HFFc6 (cell line): ENCODE measurements around the gene PHYH. TPM values are rescaled to one million over a fixed set of nuclear protein-coding genes. Genes with fewer than 3 reads are reported as not detected.

Source experiments
- DNase-seq: peaks from one replicate; pipeline ENCODE4 v3.0.0-alpha.2; 2018
- H3K27ac Mint-ChIP-seq: 2 replicates; pipeline ENCODE4 v1.8.0; 2020; ENCODE audit warnings: mild to moderate bottlenecking, mixed read lengths
- H3K27me3 Mint-ChIP-seq: 2 replicates; pipeline ENCODE4 v1.8.0; 2021; ENCODE audit warnings: mild to moderate bottlenecking, moderate library complexity, mixed read lengths; ENCODE audit not compliant: insufficient read depth
- H3K36me3 Mint-ChIP-seq: 2 replicates; pipeline ENCODE4 v1.8.0; 2021; ENCODE audit warnings: low read depth, mixed read lengths
- H3K4me1 Mint-ChIP-seq: 2 replicates; pipeline ENCODE4 v1.8.0; 2020; ENCODE audit warnings: low read depth, mixed read lengths
- H3K4me3 Mint-ChIP-seq: 2 replicates; pipeline ENCODE4 v1.8.0; 2020; ENCODE audit warnings: mild to moderate bottlenecking, moderate library complexity, mixed read lengths
- H3K9me3 Mint-ChIP-seq: 2 replicates; pipeline ENCODE4 v1.8.0; 2020; ENCODE audit warnings: mild to moderate bottlenecking, mixed read lengths
- long read RNA-seq: library from polyadenylated mRNA; unstranded; transcript quantifications from one replicate; pipeline ENCODE4 v2.0.0, GENCODE V29; 2019
- total RNA-seq, 6 experiments: library from RNA; stranded (reverse); fragmentation: NEBNext Ultra II Directional; extraction: Animal tissue kit (Norgen Biotek cat#: 25700); gene quantifications; 2 replicates in 1 of 6; 3 replicates in 5 of 6; pipeline ENCODE4 v1.2.3, GENCODE V29; 2021
- TF ChIP-seq, protein P1 (sequence below): fragments of 200-600 bp; sonication (generic); IDR thresholded peaks from 2 replicates; pipeline ENCODE4 v1.5.0; 2021; ENCODE audit warnings: antibody characterized with exemption, mild to moderate bottlenecking

Gene PHYH
- total RNA-seq, result 10 to 100 TPM; 17.2 to 20.3 (median 17.6) TPM
- long read RNA-seq, transcript PHYH-201 (9 exons, 1,577 nt), result major isoform, 24 of 29 reads
- long read RNA-seq, partial matches to known transcripts, result 2 of 29 reads
- long read RNA-seq, other reads (novel, unspliced or antisense), result 3 of 29 reads

DNA sequence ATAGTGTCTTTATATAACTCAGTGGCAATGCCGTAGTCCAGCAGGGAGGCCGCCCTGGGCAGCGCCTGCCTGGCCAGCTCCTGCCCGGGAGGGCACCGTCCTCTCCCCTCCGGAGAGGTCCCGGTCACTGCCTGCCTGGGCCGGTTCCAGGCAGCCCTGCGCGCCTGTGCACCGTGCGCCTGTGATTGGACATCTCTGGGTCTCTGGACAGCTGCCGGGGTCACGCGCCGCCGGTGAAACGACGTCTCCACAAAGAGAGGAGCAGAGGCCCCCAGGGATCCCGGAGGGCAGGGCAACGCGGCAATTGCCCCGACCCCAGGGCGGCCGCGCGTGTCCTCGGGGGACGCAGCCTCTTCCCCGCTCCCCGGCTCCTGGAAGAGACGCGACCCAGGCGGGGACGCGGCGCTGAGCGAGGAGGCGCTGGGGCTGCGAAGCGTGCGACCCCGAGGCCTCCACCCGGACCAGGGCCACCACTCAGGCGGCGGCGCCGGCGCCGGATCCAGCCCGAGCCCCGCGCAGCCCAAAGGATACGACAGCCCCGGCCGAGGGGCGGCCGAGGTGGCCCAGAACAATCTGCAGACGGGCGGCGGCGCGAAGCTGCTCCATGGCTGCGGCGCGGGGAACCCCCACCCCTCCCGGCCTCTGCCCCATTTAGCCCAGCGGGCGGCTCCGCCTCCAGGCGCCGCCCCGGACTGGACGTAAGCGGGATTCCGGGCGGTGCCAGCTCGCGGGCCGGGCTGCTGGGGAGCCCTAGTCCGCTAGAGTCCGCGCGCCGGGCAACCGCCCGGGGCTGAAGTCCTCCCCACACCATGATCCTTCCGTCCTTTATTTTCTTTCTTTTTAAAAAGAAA lies at the start of gene PHYH:
PHYH (minus strand) TSS at position 628 of the 851 bp plus-strand sequence; CDS start at position 606, 22 bp downstream.
- Mint-ChIP-seq H3K36me3 (no peaks in the 10 kb centered on the region), H3K9me3 (no peaks in the 10 kb centered on the region), H3K27me3 (no peaks in the 10 kb centered on the region), H3K27ac (peak within 1 kb of the TSS; percentile 92), H3K4me1 (peaks cover 22% of the 10 kb centered on the region), H3K4me3 (peak within 1 kb of the TSS; percentile 91)
- peak; percentile 79 for DNase-seq
- TF ChIP-seq, protein P1, sequence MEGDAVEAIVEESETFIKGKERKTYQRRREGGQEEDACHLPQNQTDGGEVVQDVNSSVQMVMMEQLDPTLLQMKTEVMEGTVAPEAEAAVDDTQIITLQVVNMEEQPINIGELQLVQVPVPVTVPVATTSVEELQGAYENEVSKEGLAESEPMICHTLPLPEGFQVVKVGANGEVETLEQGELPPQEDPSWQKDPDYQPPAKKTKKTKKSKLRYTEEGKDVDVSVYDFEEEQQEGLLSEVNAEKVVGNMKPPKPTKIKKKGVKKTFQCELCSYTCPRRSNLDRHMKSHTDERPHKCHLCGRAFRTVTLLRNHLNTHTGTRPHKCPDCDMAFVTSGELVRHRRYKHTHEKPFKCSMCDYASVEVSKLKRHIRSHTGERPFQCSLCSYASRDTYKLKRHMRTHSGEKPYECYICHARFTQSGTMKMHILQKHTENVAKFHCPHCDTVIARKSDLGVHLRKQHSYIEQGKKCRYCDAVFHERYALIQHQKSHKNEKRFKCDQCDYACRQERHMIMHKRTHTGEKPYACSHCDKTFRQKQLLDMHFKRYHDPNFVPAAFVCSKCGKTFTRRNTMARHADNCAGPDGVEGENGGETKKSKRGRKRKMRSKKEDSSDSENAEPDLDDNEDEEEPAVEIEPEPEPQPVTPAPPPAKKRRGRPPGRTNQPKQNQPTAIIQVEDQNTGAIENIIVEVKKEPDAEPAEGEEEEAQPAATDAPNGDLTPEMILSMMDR, result no peak

- Mint-ChIP-seq H3K4me3 (peak within 1 kb of the TSS; percentile 92), H3K36me3 (no peaks in the 10 kb centered on the region), H3K27me3 (peaks cover 9% of the 10 kb centered on the region), H3K27ac (peak within 1 kb of the TSS; percentile 86), H3K9me3 (no peaks in the 10 kb centered on the region), H3K4me1 (peaks cover 40% of the 10 kb centered on the region)
- DNase-seq, result peak; percentile 25
- TF ChIP-seq, protein P1, result peak; percentile 18; the same call in 1 of the 2 replicates
These were observed 48.6 kb upstream of the PHYH start, which contains the start of gene SEPHS1 for GRCh38 chr10:13348216-13349017. SEPHS1 (minus strand) TSS chr10:13348293; CDS start chr10:13344950, 3,343 bp downstream.

GRCh38 chr10:13347500-13348156 lies 47.8 kb upstream of the PHYH start:
- peak; percentile 47 for DNase-seq
- H3K27me3 Mint-ChIP-seq, result peaks cover 7% of the 10 kb centered on the region
- no peak overlapping the region for H3K4me3 Mint-ChIP-seq
- peaks cover 40% of the 10 kb centered on the region for H3K4me1 Mint-ChIP-seq
- no peak overlapping the region for H3K27ac Mint-ChIP-seq
- TF ChIP-seq, protein P1, result no peak
- no peaks in the 10 kb centered on the region for H3K36me3 Mint-ChIP-seq
- H3K9me3 Mint-ChIP-seq, result no peaks in the 10 kb centered on the region

GRCh38 chr10:13347043-13347499 lies 47.2 kb upstream of the PHYH start:
- Mint-ChIP-seq H3K27ac (peak overlapping the region; percentile 92), H3K27me3 (peaks cover 2% of the 10 kb centered on the region), H3K9me3 (no peaks in the 10 kb centered on the region), H3K4me3 (peak overlapping the region; percentile 92), H3K36me3 (no peaks in the 10 kb centered on the region), H3K4me1 (peaks cover 40% of the 10 kb centered on the region)
- no peak for DNase-seq
- TF ChIP-seq, protein P1, result no peak
